ENCODE results near the gene C20orf173. TPM values are rescaled to one million over a fixed set of nuclear protein-coding genes. Genes with fewer than 3 reads are reported as not detected.
A peak's percentile ranks its signal among the peaks of the same experiment; 100 is the strongest.

Gene C20orf173
- total and polyA plus RNA-seq, 2 of the 13 experiments (the other 11 are each of a cell fraction or from before 2014, with no cell fraction given), result not detected

DNA sequence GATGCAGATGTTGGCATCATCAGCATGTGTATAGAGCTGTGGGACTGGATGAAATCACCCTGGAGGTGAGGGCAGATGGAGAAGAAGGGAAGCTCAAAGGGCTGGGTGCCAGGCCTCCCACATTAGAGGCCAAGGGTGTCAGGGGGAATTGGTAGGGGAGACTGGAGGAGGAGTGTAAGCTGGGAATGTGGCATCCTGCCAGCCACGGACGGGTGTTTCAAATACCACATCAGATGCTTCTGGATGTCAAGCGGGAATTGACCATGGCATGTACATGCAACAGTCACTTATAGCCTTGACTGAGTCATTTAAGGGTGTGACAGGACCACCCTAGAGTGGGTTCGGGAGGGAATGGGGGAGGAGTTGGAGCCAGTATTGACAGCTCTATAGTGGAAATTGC, 22.1 kb upstream of the C20orf173 start:
- H3K4me1 ChIP-seq (ENCODE audit: insufficient read depth, low read length), result no peaks in the 10 kb centered on the region
- FAIRE-seq (no peak), ATAC-seq (no peak), DNase-seq (ENCODE audit: low spot score) (no peak)
- no peaks in the 10 kb centered on the region for H3K79me2 ChIP-seq (ENCODE audit: insufficient read depth, low read length)
- TF ChIP-seq LCORL (IDR thresholded peaks at IDR 0.05) (0 out of 2 replicates have a peak, but pooled peaks have one; percentile 33), LCORL (CRISPR knock-in tag; IDR thresholded peaks at IDR 0.05) (no peak), FOXA1 (IDR thresholded peaks at IDR 0.05) (peak; percentile 4; the same call in 1 of the 2 replicates), FOXA1 (CRISPR knock-in tag; IDR thresholded peaks at IDR 0.05) (no peak), ZNF496 (CRISPR knock-in tag; IDR thresholded peaks at IDR 0.05; ENCODE audit: insufficient replicate concordance) (no peak)
- no peaks in the 10 kb centered on the region for H4K20me1 ChIP-seq (ENCODE audit: insufficient read depth, low read length)
- no peak overlapping the region for H3K4me2 ChIP-seq (ENCODE audit: low read depth, low read length)
- H3K27me3 ChIP-seq (ENCODE audit: control insufficient read depth in 1 of 2, insufficient read depth in 2 of 2, low read length in 2 of 2), result no peaks in the 10 kb centered on the region
- intact Hi-C loops (cut with micrococcal nuclease; ENCODE audit: unreplicated experiment) (no loop called here), in situ Hi-C loops (cut with HindIII; ENCODE audit: extremely low pct_ligation_motif_present, low pct_unique_long_range_greater_than_20kb) (no loop called here)
- H2AFZ ChIP-seq (ENCODE audit: low read length), result no peak overlapping the region
- no peaks in the 10 kb centered on the region for H3K9me3 ChIP-seq (ENCODE audit: low read length)
- POLR2A ChIA-PET, result interaction anchor here (1.0 to 2.0 kb wide), 2 partner anchors 9 to 68 kb away, joined by 4 to 7 read pairs; partner anchors contain the start of gene ERGIC3
- no peak overlapping the region for H3K27ac ChIP-seq (ENCODE audit: extremely low read length, insufficient read depth, low read length)
- CTCF ChIA-PET (ENCODE audit: low intra/inter-chr PET ratio, low total read pairs), result no interaction called here
- H3K9ac ChIP-seq (ENCODE audit: insufficient read depth, low read depth, low read length), result no peak overlapping the region
- no peak overlapping the region for H3K4me3 ChIP-seq (replicated peaks in 1 of 3; ENCODE audit: insufficient read depth in 1 of 3, low read depth in 2 of 3, low read length in 3 of 3)
- H3K36me3 ChIP-seq (replicated peaks in 1 of 2; ENCODE audit: control insufficient read depth in 1 of 2, insufficient read depth in 2 of 2, low read length in 2 of 2), result peaks cover 48 to 87% of the 10 kb centered on the region in 2 experiments
- BruUV-seq (replicated peaks), result no TSS peak
- 96% methylated on average over 4 of the region's 4 CpGs for WGBS (ENCODE audit: low lambda C conversion rate)

DNA sequence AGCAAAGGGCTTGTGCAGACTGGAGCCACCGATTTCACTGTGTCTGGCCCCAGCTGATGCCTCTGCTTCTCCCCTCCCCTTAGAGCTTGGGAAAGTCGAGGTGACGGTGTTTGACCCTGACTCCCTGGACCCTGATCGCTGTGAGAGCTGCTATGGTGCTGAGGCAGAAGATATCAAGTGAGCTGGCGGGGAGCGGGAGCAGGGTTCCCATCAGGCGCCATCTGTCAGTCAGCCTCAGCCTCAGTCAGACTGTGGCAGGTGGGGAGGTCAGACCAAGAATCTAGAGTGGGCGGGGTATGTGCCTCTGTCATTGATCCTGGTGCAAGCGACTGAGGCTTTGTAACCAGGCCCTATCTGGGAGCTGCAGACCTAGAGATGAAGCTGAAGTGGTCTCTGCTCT, 17.9 kb upstream of the C20orf173 start:
- no peak for FAIRE-seq
- CTCF ChIA-PET (ENCODE audit: low intra/inter-chr PET ratio, low total read pairs), result no interaction called here
- TF ChIP-seq ZNF563 (CRISPR knock-in tag; IDR thresholded peaks at IDR 0.05) (0 out of 2 replicates have a peak, but pooled peaks have one; percentile 22), PITX1 (CRISPR knock-in tag; IDR thresholded peaks at IDR 0.05) (no peak), ZBTB38 (CRISPR knock-in tag; IDR thresholded peaks at IDR 0.05) (peak; percentile 81; the same call in 1 of the 2 replicates)
- TF ChIP-seq, protein P1, sequence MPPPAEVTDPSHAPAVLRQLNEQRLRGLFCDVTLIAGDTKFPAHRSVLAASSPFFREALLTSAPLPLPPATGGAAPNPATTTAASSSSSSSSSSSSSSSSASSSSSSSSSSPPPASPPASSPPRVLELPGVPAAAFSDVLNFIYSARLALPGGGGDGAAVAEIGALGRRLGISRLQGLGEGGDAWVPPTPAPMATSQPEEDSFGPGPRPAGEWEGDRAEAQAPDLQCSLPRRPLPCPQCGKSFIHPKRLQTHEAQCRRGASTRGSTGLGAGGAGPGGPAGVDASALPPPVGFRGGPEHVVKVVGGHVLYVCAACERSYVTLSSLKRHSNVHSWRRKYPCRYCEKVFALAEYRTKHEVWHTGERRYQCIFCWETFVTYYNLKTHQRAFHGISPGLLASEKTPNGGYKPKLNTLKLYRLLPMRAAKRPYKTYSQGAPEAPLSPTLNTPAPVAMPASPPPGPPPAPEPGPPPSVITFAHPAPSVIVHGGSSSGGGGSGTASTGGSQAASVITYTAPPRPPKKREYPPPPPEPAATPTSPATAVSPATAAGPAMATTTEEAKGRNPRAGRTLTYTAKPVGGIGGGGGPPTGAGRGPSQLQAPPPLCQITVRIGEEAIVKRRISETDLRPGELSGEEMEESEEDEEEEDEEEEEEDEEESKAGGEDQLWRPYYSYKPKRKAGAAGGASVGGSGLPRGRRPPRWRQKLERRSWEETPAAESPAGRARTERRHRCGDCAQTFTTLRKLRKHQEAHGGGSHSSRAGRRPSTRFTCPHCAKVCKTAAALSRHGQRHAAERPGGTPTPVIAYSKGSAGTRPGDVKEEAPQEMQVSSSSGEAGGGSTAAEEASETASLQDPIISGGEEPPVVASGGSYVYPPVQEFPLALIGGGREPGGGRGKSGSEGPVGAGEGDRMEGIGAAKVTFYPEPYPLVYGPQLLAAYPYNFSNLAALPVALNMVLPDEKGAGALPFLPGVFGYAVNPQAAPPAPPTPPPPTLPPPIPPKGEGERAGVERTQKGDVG (CRISPR knock-in tag; IDR thresholded peaks at IDR 0.05; ENCODE audit: borderline replicate concordance), result peak; percentile 55; the same call in 1 of the 2 replicates
- TF ChIP-seq, protein P2, sequence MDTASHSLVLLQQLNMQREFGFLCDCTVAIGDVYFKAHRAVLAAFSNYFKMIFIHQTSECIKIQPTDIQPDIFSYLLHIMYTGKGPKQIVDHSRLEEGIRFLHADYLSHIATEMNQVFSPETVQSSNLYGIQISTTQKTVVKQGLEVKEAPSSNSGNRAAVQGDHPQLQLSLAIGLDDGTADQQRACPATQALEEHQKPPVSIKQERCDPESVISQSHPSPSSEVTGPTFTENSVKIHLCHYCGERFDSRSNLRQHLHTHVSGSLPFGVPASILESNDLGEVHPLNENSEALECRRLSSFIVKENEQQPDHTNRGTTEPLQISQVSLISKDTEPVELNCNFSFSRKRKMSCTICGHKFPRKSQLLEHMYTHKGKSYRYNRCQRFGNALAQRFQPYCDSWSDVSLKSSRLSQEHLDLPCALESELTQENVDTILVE (CRISPR knock-in tag; IDR thresholded peaks at IDR 0.05), result no peak

More for the DNA sequence above, 17.9 kb upstream of the C20orf173 start:
- DNase-seq (ENCODE audit: low spot score) (no peak), ATAC-seq (peak; percentile 15; the same call in 1 of the 3 replicates)
- Histone ChIP-seq H3K27me3 (ENCODE audit: control insufficient read depth in 1 of 2, insufficient read depth in 2 of 2, low read length in 2 of 2) (no peaks in the 10 kb centered on the region), H4K20me1 (ENCODE audit: insufficient read depth, low read length) (no peaks in the 10 kb centered on the region), H3K9me3 (ENCODE audit: low read length) (no peaks in the 10 kb centered on the region), H3K4me3 (replicated peaks in 1 of 3; ENCODE audit: insufficient read depth in 1 of 3, low read depth in 2 of 3, low read length in 3 of 3) (no peak overlapping the region), H3K9ac (ENCODE audit: insufficient read depth, low read depth, low read length) (no peak overlapping the region), H3K27ac (ENCODE audit: extremely low read length, insufficient read depth, low read length) (no peak overlapping the region), H3K79me2 (ENCODE audit: insufficient read depth, low read length) (peaks cover 10% of the 10 kb centered on the region), H2AFZ (ENCODE audit: low read length) (no peak overlapping the region), H3K4me2 (ENCODE audit: low read depth, low read length) (no peak overlapping the region), H3K4me1 (ENCODE audit: insufficient read depth, low read length) (peaks cover 10% of the 10 kb centered on the region), H3K36me3 (replicated peaks in 1 of 2; ENCODE audit: control insufficient read depth in 1 of 2, insufficient read depth in 2 of 2, low read length in 2 of 2) (peaks cover 32 to 63% of the 10 kb centered on the region in 2 experiments)
- POLR2A ChIA-PET, result interaction anchor here (1.7 kb wide), 1 partner anchor 68 kb away, joined by 4 read pairs; the partner anchor contains the start of gene SPAG4
- in situ Hi-C loops (cut with HindIII; ENCODE audit: extremely low pct_ligation_motif_present, low pct_unique_long_range_greater_than_20kb) (no loop called here), intact Hi-C loops (cut with micrococcal nuclease; ENCODE audit: unreplicated experiment) (no loop called here)
- BruUV-seq (replicated peaks), result no TSS peak
- 76% methylated on average over 8 of the region's 9 CpGs for WGBS (ENCODE audit: low lambda C conversion rate)
